Measurements from ENCODE around the gene KCNJ10. TPM values are rescaled to one million over a fixed set of nuclear protein-coding genes. Genes with fewer than 3 reads are reported as not detected.
A peak's percentile ranks its signal among the peaks of the same experiment; 100 is the strongest.

The KCNJ10 gene
- total RNA-seq, 2 donors from 2014 or later: not detected

- Histone ChIP-seq H3K9me3 (no peaks in the 10 kb centered on the region), H3K36me3 (no peaks in the 10 kb centered on the region), H3K4me1 (replicated peaks) (no peaks in the 10 kb centered on the region), H3K4me3 (peak overlapping the region in 1 of 2 donors; percentile 24), H3K27me3 (replicated peaks; ENCODE audit: insufficient read depth) (no peaks in the 10 kb centered on the region), H3K27ac (no peak overlapping the region)
- 31% methylated on average over 67 of the region's 96 CpGs for WGBS
- TF ChIP-seq CTCF (IDR thresholded peaks at IDR 0.05) (peak; percentile 60 to 87 (median 78)), POLR2A (IDR thresholded peaks at IDR 0.05) (no peak), POLR2AphosphoS5 (IDR thresholded peaks at IDR 0.05) (peak; percentile 58)
- DNase-seq (ENCODE audit: low spot score): peak; percentile 86
- intact Hi-C loops (cut with DNase I): loop anchor here (5.0 kb wide), 1 partner anchor 37 kb away; no protein-coding TSS in a partner anchor
Observed at GRCh38 chr1:160083968-160084770, 14.2 kb upstream of the KCNJ10 start.

GRCh38 chr1:160082926-160083325 is 13.0 kb upstream of the KCNJ10 start:
- 68% methylated on average over 3 of the region's 3 CpGs for WGBS

GRCh38 chr1:160082487-160082886 is 12.5 kb upstream of the KCNJ10 start:
- intact Hi-C loops (cut with DNase I): loop anchor here (5.0 kb wide), 1 partner anchor 35 kb away; no protein-coding TSS in a partner anchor
- H3K27ac ChIP-seq: no peak overlapping the region
- TF ChIP-seq POLR2A (IDR thresholded peaks at IDR 0.05): no peak
- TF ChIP-seq CTCF (IDR thresholded peaks at IDR 0.05): no peak
- TF ChIP-seq POLR2AphosphoS5 (IDR thresholded peaks at IDR 0.05): no peak
- no peak overlapping the region for H3K4me3 ChIP-seq
- no peaks in the 10 kb centered on the region for H3K36me3 ChIP-seq
- no peak for DNase-seq (ENCODE audit: low spot score)
- 74% methylated on average over 2 of the region's 2 CpGs for WGBS
- no peaks in the 10 kb centered on the region for H3K9me3 ChIP-seq
- H3K4me1 ChIP-seq (replicated peaks): no peaks in the 10 kb centered on the region
- no peaks in the 10 kb centered on the region for H3K27me3 ChIP-seq (replicated peaks; ENCODE audit: insufficient read depth)

More at GRCh38 chr1:160082926-160083325, 13.0 kb upstream of the KCNJ10 start:
- no peak overlapping the region for H3K4me3 ChIP-seq
- H3K9me3 ChIP-seq: no peaks in the 10 kb centered on the region
- no peaks in the 10 kb centered on the region for H3K27me3 ChIP-seq (replicated peaks; ENCODE audit: insufficient read depth)
- intact Hi-C loops (cut with DNase I): loop anchor here (5.0 kb wide), 1 partner anchor 36 kb away; no protein-coding TSS in a partner anchor
- no peaks in the 10 kb centered on the region for H3K4me1 ChIP-seq (replicated peaks)
- no peak for DNase-seq (ENCODE audit: low spot score)
- H3K36me3 ChIP-seq: no peaks in the 10 kb centered on the region
- TF ChIP-seq POLR2A (IDR thresholded peaks at IDR 0.05): no peak
- no peak overlapping the region for H3K27ac ChIP-seq

GRCh38 chr1:160081261-160081936 is 11.4 kb upstream of the KCNJ10 start, which contains the start of gene KCNJ9:
TSS of gene KCNJ9 (plus strand) at chr1:160081538. CDS start at chr1:160084031, 2,493 bp downstream.
- H3K36me3 ChIP-seq: no peaks in the 10 kb centered on the region
- no peaks in the 10 kb centered on the region for H3K27me3 ChIP-seq (replicated peaks; ENCODE audit: insufficient read depth)
- no peak within 1 kb of the TSS for H3K4me3 ChIP-seq
- H3K27ac ChIP-seq: no peak within 1 kb of the TSS
- no peak for TF ChIP-seq CTCF (IDR thresholded peaks at IDR 0.05)
- no peak for TF ChIP-seq POLR2A (IDR thresholded peaks at IDR 0.05)
- no peak for TF ChIP-seq POLR2AphosphoS5 (IDR thresholded peaks at IDR 0.05)
- no peaks in the 10 kb centered on the region for H3K4me1 ChIP-seq (replicated peaks)
- 13% methylated on average over 14 of the region's 14 CpGs for WGBS
- H3K9me3 ChIP-seq: no peaks in the 10 kb centered on the region
- intact Hi-C loops (cut with DNase I): loop anchor here (5.0 kb wide), 1 partner anchor 34 kb away; no protein-coding TSS in a partner anchor
- no peak for DNase-seq (ENCODE audit: low spot score)

GRCh38 chr1:160080381-160081100 is 10.6 kb upstream of the KCNJ10 start:
- 55% methylated on average over 6 of the region's 6 CpGs for WGBS
- intact Hi-C loops (cut with DNase I): loop anchor here (5.0 kb wide), 1 partner anchor 33 kb away; no protein-coding TSS in a partner anchor
- TF ChIP-seq POLR2AphosphoS5 (IDR thresholded peaks at IDR 0.05) (no peak), CTCF (IDR thresholded peaks at IDR 0.05) (no peak), POLR2A (IDR thresholded peaks at IDR 0.05) (no peak)
- DNase-seq (ENCODE audit: low spot score): no peak
- Histone ChIP-seq H3K4me1 (replicated peaks) (no peaks in the 10 kb centered on the region), H3K36me3 (no peaks in the 10 kb centered on the region), H3K27ac (no peak overlapping the region), H3K27me3 (replicated peaks; ENCODE audit: insufficient read depth) (no peaks in the 10 kb centered on the region), H3K9me3 (no peaks in the 10 kb centered on the region), H3K4me3 (no peak overlapping the region)
